Stimulated activated CD4-positive, alpha-beta T cell treated with anti-CD3 and anti-CD28 coated beads, Interleukin-4, amount 100 ng/mL, for 48 hours (primary cell): ENCODE results near the gene GRHL1.

Experiments
- DNase-seq, 2 donors: peaks; one replicate each; pipeline ENCODE4 v3.0.0-alpha.2; 2020; ENCODE audit warnings: low read depth in 2 of 2

Gene GRHL1

DNA sequence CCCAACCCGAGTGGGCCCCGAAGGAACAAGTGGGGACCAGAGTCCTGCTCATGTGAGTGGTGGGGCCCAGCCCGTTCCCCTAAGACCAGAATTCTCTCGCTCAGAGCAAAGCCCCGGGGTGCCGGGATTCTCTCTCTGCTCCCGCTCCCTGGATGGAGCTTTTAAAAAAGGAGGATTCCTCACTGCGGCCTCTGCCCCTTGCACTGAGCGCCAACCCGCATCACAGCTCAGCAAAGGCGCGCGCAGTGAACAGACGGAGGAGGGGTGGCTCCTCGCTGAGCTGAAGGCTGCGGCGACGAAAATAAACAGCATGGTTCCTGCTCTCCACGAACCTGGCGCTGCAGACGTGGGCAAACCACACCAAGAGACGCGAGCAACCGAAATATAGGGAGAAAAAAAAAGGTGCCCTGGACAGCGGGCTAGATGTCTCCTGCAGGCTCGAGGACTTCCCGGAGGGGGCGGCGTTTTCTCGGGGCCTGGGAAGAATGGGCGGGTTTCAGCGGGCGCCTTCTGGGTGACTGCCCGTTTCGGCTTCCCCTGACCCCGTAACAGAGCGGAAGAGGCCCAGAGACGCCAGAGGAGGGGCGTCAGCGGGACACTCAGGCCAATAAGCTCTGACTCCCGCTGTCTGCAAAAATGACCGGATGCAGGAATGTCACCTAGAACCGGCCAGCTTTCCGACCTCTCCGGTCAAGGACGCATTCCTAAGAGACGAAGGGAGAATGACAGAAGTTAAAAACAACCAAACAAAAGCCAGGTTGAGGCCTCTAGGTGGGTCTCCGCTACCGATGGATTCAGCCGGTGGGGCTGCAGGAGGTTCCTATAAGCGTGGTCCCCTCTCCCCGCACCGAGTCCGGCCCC is 91.0 kb downstream of the GRHL1 start:
- no peak for DNase-seq

DNA sequence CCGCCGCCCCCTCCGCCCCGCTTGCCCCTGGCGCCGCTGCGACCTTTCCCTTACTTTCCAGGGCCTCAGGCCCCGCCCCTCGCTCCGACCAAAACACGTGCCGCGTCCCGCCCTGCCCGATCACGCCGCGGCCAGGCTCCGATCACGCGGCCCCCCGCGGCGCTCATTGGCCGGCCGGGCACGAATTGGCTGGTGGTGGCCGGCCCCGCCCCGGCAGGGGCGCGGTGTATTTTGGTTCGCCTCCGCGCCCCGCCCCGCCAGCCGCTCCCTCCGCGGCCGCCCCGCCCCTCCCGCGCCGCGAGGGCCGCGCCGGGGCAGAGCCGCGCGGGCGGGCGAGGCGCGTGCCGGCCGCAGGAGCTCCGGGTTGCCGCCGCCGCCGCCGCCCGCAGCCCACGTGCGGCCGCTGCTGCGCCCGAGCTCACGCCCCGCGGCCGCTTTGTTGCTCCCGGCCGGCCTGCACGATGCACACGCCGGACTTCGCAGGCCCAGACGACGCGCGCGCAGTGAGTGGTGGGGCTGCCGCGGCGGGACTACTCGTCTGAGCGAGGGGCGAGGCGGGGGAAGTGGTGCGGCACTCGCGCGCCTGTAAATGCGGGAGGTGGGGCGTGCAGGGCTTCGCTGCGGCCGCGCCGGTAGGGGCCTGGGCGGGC is 91.9 kb downstream of the GRHL1 start, which contains the start of gene KLF11:
KLF11 (plus strand) TSS at position 295 of the 650 bp plus-strand sequence; CDS start at position 462, 167 bp downstream.
- DNase-seq = peak; percentile 60 to 65

DNA sequence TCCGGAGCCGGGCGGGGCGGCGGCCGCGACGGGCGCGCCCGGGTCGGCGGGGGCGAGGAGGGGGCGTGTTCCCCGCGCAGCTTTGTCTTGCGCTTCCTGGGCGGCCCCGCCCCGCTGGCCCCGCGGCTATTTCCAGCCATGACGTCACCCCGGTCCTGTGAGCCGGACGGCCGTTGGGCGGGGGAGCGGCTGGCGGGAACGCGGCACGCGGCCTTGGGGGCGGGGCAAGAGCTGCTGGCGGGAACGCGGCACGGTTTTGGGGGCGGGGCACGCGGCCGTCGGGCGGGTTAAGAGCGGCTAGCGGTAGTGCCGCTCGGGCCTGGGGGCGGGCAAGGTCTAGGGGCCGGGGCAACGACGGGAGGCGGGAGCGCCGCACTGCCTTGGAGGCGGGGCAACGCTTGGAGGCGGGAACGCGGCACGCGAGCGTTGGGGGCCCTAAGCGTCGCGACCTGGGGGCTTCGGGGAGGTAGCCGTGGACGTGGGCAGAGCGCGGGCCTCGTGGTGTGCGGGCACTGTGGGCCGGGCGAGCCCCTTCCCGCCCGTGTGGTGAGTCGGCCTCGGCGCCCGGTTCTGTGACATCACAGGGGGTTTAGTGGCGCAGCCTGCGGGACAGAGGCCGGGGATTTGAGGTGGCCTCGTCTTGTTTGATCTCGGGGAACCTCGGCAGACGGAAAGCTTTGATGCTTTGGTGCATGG is 92.6 kb downstream of the GRHL1 start:
- DNase-seq = peak; percentile 84 to 97

DNA sequence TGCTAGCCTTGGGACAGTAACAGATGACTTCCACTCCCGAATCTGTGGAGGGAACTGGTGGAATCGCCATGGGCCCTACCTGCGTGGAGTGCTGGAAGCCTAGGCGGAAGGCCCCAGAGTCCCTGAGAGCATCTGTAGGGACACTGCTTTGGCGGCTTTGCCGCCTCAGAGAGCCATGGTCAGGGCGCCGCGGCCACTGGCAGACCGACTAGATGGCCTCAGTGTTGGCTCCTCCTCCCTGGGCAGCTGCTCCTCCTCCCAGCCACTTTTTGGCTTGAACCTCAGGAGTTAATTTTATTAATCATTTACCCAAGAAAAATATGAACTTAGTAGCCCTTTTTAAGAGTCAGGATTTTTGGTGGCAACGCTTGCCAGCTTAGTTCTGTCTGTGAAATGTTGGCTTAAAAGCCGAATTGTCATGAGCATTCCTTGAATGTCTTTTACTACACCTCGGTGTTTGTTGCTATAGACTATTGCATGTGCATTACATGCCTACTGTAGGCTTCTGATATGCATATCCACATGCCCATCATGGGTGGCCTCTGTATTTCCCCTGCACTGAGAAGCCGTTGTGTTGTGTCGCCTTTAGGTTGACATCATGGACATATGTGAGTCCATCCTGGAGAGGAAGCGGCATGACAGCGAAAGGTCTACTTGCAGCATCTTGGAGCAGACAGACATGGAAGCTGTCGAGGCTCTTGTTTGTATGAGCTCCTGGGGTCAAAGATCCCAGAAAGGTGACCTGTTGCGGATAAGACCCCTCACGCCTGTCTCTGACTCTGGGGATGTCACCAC is 94.3 kb downstream of the GRHL1 start:
- no peak for DNase-seq

DNA sequence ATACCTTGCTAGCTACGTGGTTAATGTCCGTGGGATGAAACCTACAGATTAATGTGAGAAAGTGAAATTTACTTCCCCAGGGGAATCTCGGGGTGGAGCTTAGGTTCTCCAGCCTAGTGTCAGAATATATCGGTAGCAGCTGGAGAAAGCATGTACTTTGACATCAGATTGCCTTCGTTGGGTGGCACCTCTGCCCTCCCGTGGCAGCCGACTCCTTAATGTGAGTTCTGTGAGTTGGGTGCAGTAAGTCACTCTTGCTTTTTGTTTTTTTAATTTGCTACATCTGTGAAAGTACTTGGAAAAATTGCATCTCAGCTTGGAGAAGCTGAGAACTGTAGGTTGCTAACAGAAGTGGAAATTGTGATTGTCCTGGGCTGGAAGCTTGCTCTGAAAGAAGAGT is 95.4 kb downstream of the GRHL1 start:
- DNase-seq = no peak

DNA sequence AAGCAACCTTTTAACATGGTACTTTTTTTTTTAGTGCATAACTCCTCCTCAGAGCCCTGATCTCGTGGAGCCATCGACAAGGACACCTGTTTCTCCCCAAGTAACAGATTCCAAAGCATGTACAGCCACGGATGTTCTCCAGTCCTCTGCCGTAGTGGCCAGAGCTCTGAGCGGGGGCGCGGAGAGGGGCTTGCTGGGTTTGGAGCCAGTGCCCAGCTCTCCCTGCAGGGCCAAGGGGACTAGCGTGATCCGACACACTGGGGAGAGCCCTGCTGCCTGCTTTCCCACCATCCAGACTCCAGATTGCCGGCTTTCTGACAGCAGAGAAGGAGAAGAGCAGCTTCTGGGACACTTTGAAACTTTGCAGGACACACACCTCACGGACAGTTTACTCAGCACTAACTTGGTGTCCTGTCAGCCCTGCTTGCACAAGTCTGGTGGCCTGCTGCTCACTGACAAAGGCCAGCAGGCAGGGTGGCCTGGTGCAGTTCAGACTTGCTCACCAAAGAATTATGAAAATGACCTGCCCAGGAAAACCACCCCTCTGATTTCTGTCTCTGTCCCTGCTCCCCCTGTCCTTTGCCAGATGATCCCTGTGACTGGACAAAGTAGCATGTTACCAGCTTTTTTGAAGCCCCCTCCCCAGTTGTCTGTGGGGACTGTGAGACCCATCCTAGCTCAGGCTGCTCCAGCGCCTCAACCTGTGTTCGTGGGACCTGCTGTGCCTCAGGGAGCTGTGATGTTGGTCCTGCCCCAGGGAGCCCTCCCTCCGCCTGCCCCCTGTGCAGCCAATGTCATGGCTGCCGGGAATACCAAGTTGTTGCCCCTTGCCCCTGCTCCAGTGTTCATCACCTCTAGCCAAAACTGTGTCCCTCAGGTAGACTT is 96.4 kb downstream of the GRHL1 start:
- DNase-seq = no peak

DNA sequence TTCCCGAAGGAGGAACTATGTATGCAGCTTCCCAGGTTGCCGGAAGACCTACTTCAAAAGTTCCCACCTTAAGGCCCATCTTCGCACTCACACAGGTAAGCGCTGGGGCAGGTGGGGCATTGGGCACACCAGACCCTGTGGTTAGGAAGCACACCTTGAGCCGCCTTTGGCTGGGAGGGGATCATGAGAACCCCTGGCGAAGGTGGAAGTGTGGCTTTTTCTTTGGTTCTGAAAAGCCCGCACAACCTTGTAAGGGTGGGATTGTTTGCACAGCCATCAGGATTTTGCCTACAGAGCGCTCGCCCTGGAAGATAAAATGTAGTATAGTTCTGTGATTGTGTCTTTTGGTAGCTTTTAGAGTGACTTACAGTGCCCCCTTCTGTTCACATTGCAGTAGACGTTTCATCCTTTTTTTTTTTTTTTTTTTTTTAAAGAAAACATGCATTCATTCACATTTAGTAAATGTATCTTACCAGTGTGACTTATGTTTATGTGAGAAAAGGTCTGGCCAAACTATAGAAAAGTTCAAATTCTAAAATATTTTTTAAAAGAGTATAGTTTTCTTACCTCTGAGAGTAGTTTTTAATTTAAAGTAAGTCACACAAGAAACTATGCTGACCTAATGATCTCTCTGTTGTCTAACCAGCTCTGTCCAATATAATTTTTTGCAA is 97.1 kb downstream of the GRHL1 start:
- DNase-seq = no peak
